ENCODE results near the gene TRPT1. TPM values are rescaled to one million over a fixed set of nuclear protein-coding genes. Genes with fewer than 3 reads are reported as not detected.

TRPT1 gene
- total and polyA plus RNA-seq, 9 of the 15 experiments (the other 6 are each of a cell fraction or from before 2014, with no cell fraction given): 4.6 to 41.7 (median 23.1) TPM

DNA sequence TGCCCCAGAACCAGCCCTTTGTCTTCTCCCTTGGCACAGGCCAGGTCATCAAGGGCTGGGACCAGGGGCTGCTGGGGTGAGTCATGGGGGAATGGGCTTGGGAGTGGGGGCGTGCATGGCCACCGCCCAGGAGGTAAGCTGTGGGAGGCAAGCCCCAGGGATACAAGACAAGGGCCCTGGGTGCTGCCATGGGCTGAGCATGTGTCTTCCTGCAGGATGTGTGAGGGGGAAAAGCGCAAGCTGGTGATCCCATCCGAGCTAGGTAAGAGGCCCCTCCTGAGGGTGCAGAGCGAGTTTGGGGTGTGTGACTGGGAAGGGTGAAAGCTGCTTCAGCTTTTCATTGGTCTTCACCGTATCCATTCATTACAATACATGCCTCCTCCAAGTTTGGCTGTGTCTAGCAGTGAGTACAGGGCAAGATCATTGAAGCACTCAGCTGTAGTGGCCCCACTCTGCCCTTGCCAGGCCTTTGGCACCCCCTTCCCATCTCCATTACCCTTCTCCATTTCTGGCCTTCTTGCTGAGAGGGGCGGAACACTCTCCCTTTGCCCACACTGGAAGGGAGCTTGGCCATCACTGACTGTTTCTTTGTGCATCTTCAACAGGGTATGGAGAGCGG lies 17.4 kb upstream of the TRPT1 start (continued):
- TF ChIP-seq MCM2 (IDR thresholded peaks at IDR 0.05; ENCODE audit: low read depth) (no peak), SLC30A9 (CRISPR knock-in tag; IDR thresholded peaks at IDR 0.05) (no peak), SP2 (IDR thresholded peaks at IDR 0.05; ENCODE audit: extremely low read depth, low read depth, low read length, poor library complexity, severe bottlenecking) (no peak), MCM7 (IDR thresholded peaks at IDR 0.05) (no peak), POLR2B (IDR thresholded peaks at IDR 0.05; ENCODE audit: low read depth, partially characterized antibody) (peak; percentile 55), RCOR1 (IDR thresholded peaks at IDR 0.05; ENCODE audit: borderline replicate concordance in 1 of 2, low read depth in 2 of 2, low read length in 2 of 2) (no peak), SNRNP70 (optimal IDR thresholded peaks at IDR 0.05; ENCODE audit: low read depth, low read length) (no peak), RHOXF2B (CRISPR knock-in tag; conservative IDR thresholded peaks at IDR 0.05) (no peak), RBM14 (IDR thresholded peaks at IDR 0.05; ENCODE audit: borderline replicate concordance, insufficient read depth, low read depth, low read length) (no peak), GABPA (tag; conservative IDR thresholded peaks at IDR 0.05; ENCODE audit: low read depth) (no peak), PHF8 (IDR thresholded peaks at IDR 0.05; ENCODE audit: borderline replicate concordance, low read length) (no peak), TBP (optimal IDR thresholded peaks at IDR 0.05; ENCODE audit: low read depth, low read length) (no peak), SUPT5H (IDR thresholded peaks at IDR 0.05) (peak; percentile 51), ZFPM2 (CRISPR knock-in tag; IDR thresholded peaks at IDR 0.05) (no peak), SRF (CRISPR knock-in tag; IDR thresholded peaks at IDR 0.05) (no peak), HNRNPLL (IDR thresholded peaks at IDR 0.05; ENCODE audit: low read depth, low read length, poor library complexity, severe bottlenecking) (no peak), TAF9B (IDR thresholded peaks at IDR 0.05; ENCODE audit: partially characterized antibody) (no peak)
- TF ChIP-seq, protein P1, sequence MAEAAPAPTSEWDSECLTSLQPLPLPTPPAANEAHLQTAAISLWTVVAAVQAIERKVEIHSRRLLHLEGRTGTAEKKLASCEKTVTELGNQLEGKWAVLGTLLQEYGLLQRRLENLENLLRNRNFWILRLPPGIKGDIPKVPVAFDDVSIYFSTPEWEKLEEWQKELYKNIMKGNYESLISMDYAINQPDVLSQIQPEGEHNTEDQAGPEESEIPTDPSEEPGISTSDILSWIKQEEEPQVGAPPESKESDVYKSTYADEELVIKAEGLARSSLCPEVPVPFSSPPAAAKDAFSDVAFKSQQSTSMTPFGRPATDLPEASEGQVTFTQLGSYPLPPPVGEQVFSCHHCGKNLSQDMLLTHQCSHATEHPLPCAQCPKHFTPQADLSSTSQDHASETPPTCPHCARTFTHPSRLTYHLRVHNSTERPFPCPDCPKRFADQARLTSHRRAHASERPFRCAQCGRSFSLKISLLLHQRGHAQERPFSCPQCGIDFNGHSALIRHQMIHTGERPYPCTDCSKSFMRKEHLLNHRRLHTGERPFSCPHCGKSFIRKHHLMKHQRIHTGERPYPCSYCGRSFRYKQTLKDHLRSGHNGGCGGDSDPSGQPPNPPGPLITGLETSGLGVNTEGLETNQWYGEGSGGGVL (CRISPR knock-in tag; IDR thresholded peaks at IDR 0.05): no peak
- TF ChIP-seq, protein P2, sequence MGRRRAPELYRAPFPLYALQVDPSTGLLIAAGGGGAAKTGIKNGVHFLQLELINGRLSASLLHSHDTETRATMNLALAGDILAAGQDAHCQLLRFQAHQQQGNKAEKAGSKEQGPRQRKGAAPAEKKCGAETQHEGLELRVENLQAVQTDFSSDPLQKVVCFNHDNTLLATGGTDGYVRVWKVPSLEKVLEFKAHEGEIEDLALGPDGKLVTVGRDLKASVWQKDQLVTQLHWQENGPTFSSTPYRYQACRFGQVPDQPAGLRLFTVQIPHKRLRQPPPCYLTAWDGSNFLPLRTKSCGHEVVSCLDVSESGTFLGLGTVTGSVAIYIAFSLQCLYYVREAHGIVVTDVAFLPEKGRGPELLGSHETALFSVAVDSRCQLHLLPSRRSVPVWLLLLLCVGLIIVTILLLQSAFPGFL (CRISPR knock-in tag; IDR thresholded peaks at IDR 0.05): no peak
- TF ChIP-seq, protein P3, sequence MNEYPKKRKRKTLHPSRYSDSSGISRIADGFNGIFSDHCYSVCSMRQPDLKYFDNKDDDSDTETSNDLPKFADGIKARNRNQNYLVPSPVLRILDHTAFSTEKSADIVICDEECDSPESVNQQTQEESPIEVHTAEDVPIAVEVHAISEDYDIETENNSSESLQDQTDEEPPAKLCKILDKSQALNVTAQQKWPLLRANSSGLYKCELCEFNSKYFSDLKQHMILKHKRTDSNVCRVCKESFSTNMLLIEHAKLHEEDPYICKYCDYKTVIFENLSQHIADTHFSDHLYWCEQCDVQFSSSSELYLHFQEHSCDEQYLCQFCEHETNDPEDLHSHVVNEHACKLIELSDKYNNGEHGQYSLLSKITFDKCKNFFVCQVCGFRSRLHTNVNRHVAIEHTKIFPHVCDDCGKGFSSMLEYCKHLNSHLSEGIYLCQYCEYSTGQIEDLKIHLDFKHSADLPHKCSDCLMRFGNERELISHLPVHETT (CRISPR knock-in tag; conservative IDR thresholded peaks at IDR 0.05 in 1 of 2, IDR thresholded peaks at IDR 0.05 in 1 of 2): 0 out of 4 replicates have a peak, but pooled peaks of 1 of the 2 experiments have one; percentile 31
- TF ChIP-seq, protein P4, sequence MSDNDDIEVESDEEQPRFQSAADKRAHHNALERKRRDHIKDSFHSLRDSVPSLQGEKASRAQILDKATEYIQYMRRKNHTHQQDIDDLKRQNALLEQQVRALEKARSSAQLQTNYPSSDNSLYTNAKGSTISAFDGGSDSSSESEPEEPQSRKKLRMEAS (CRISPR knock-in tag; IDR thresholded peaks at IDR 0.05): no peak
